ENCODE data around the gene TRIO.

Gene TRIO

GRCh38 chr5:14353726-14354474, 210.8 kb downstream of the TRIO start:
- DNase-seq (ENCODE audit: low read depth in 1 of 2, low spot score in 1 of 2) = no peak
- in situ Hi-C loops (cut with HindIII; ENCODE audit: low pct_unique_long_range_greater_than_20kb, low sequenced_read_pairs) = no loop called here
- no peak for TF ChIP-seq JUND (IDR thresholded peaks at IDR 0.05; ENCODE audit: low read depth)

- TF ChIP-seq JUND (IDR thresholded peaks at IDR 0.05; ENCODE audit: low read depth) = no peak
- in situ Hi-C loops (cut with HindIII; ENCODE audit: low pct_unique_long_range_greater_than_20kb, low sequenced_read_pairs) = no loop called here
Measured at GRCh38 chr5:14355391-14355790, 212.2 kb downstream of the TRIO start.

GRCh38 chr5:14356305-14356704, 213.2 kb downstream of the TRIO start:
- in situ Hi-C loops (cut with HindIII; ENCODE audit: low pct_unique_long_range_greater_than_20kb, low sequenced_read_pairs) = no loop called here
- no peak for DNase-seq (ENCODE audit: low read depth in 1 of 2, low spot score in 1 of 2)
- no peak for TF ChIP-seq JUND (IDR thresholded peaks at IDR 0.05; ENCODE audit: low read depth)

More at GRCh38 chr5:14355391-14355790, 212.2 kb downstream of the TRIO start:
- DNase-seq (ENCODE audit: low read depth in 1 of 2, low spot score in 1 of 2) = no peak

GRCh38 chr5:14357441-14357840, 214.3 kb downstream of the TRIO start:
- no peak for TF ChIP-seq JUND (IDR thresholded peaks at IDR 0.05; ENCODE audit: low read depth)
- in situ Hi-C loops (cut with HindIII; ENCODE audit: low pct_unique_long_range_greater_than_20kb, low sequenced_read_pairs) = no loop called here

GRCh38 chr5:14357851-14358250, 214.7 kb downstream of the TRIO start:
- in situ Hi-C loops (cut with HindIII; ENCODE audit: low pct_unique_long_range_greater_than_20kb, low sequenced_read_pairs) = no loop called here
- TF ChIP-seq JUND (IDR thresholded peaks at IDR 0.05; ENCODE audit: low read depth) = no peak
- no peak for DNase-seq (ENCODE audit: low read depth in 1 of 2, low spot score in 1 of 2)

More at GRCh38 chr5:14357441-14357840, 214.3 kb downstream of the TRIO start:
- no peak for DNase-seq (ENCODE audit: low read depth in 1 of 2, low spot score in 1 of 2)

GRCh38 chr5:14358536-14358935, 215.4 kb downstream of the TRIO start:
- in situ Hi-C loops (cut with HindIII; ENCODE audit: low pct_unique_long_range_greater_than_20kb, low sequenced_read_pairs) = no loop called here
- no peak for DNase-seq (ENCODE audit: low read depth in 1 of 2, low spot score in 1 of 2)
- TF ChIP-seq JUND (IDR thresholded peaks at IDR 0.05; ENCODE audit: low read depth) = no peak

- no peak for DNase-seq (ENCODE audit: low read depth in 1 of 2, low spot score in 1 of 2)
- in situ Hi-C loops (cut with HindIII; ENCODE audit: low pct_unique_long_range_greater_than_20kb, low sequenced_read_pairs) = loop anchor here (10.0 kb wide), 1 partner anchor 365 kb away; no protein-coding TSS in a partner anchor
- no peak for TF ChIP-seq JUND (IDR thresholded peaks at IDR 0.05; ENCODE audit: low read depth)
Measured at GRCh38 chr5:14359069-14360043, 216.2 kb downstream of the TRIO start.

- in situ Hi-C loops (cut with HindIII; ENCODE audit: low pct_unique_long_range_greater_than_20kb, low sequenced_read_pairs) = loop anchor here (10.0 kb wide), 1 partner anchor 368 kb away; no protein-coding TSS in a partner anchor
- TF ChIP-seq JUND (IDR thresholded peaks at IDR 0.05; ENCODE audit: low read depth) = no peak
- DNase-seq (ENCODE audit: low read depth in 1 of 2, low spot score in 1 of 2) = no peak
Measured at GRCh38 chr5:14362491-14362890, 219.3 kb downstream of the TRIO start.

- peak; percentile 8 to 17 for DNase-seq (ENCODE audit: low read depth in 1 of 2, low spot score in 1 of 2)
- TF ChIP-seq JUND (IDR thresholded peaks at IDR 0.05; ENCODE audit: low read depth) = no peak
- in situ Hi-C loops (cut with HindIII; ENCODE audit: low pct_unique_long_range_greater_than_20kb, low sequenced_read_pairs) = loop anchor here (10.0 kb wide), 1 partner anchor 369 kb away; no protein-coding TSS in a partner anchor
Measured at GRCh38 chr5:14364096-14364495, 221.0 kb downstream of the TRIO start.

GRCh38 chr5:14364576-14365472, 221.7 kb downstream of the TRIO start:
- in situ Hi-C loops (cut with HindIII; ENCODE audit: low pct_unique_long_range_greater_than_20kb, low sequenced_read_pairs) = loop anchor here (10.0 kb wide), 1 partner anchor 370 kb away; no protein-coding TSS in a partner anchor
- peak; percentile 44 to 73 for DNase-seq (ENCODE audit: low read depth in 1 of 2, low spot score in 1 of 2)
- no peak for TF ChIP-seq JUND (IDR thresholded peaks at IDR 0.05; ENCODE audit: low read depth)

GRCh38 chr5:14365831-14366430, 222.8 kb downstream of the TRIO start:
- in situ Hi-C loops (cut with HindIII; ENCODE audit: low pct_unique_long_range_greater_than_20kb, low sequenced_read_pairs) = loop anchor here (10.0 kb wide), 1 partner anchor 371 kb away; no protein-coding TSS in a partner anchor

More at GRCh38 chr5:14365831-14366430, 222.8 kb downstream of the TRIO start:
- TF ChIP-seq JUND (IDR thresholded peaks at IDR 0.05; ENCODE audit: low read depth) = no peak
- no peak for DNase-seq (ENCODE audit: low read depth in 1 of 2, low spot score in 1 of 2)

Data from T47D (cell line).